IMR-90 (cell line): ENCODE measurements around the gene AUTS2. TPM values are rescaled to one million over a fixed set of nuclear protein-coding genes. Genes with fewer than 3 reads are reported as not detected.

Experiments used
- ATAC-seq: fragments of 200-7000 bp; cut with Tn5 transposase; 2 replicates; pipeline ENCODE4 v1.9.1; 2020; ENCODE audit warnings: low read depth, mild to moderate bottlenecking, moderate library complexity
- BruUV-seq: library from RNA; stranded (reverse); fragments of 400-500 nt; replicated peaks from 2 replicates; lab custom pipeline; 2021; lab: Mats Ljungman, UMichigan
- CTCF ChIA-PET: fragments of 300-600 bp; formaldehyde crosslinking; extraction: SDS; loops from one replicate; lab custom pipeline; 2021; ENCODE audit warnings: antibody characterized with exemption; lab: Yijun Ruan, JAX
- POLR2A ChIA-PET: fragments of 300-600 bp; sonication (Branson Sonifier 250); formaldehyde crosslinking; loops from one replicate; lab custom pipeline; 2022; ENCODE audit warnings: antibody characterized with exemption; ENCODE audit not compliant: unreplicated experiment; lab: Charles Lee
- DNase-seq: peaks from one replicate; pipeline ENCODE4 v3.0.0; 2013
- H2AFZ ChIP-seq: replicated peaks from 2 replicates; pipeline ENCODE3; 2013; ENCODE audit warnings: low read length, mild to moderate bottlenecking; ENCODE audit not compliant: poor library complexity
- H2AK5ac ChIP-seq: 2 replicates; pipeline ENCODE4 v1.6.1; 2013; ENCODE audit warnings: low read depth, low read length, inconsistent platforms
- H2AK9ac ChIP-seq: replicated peaks from 2 replicates; pipeline ENCODE3; 2013; ENCODE audit warnings: mild to moderate bottlenecking, low read depth, low read length, moderate library complexity; ENCODE audit not compliant: poor library complexity
- H2BK120ac ChIP-seq: 2 replicates; pipeline ENCODE4 v1.6.1; 2013; ENCODE audit warnings: low read depth, low read length, inconsistent platforms
- H2BK15ac ChIP-seq: 3 replicates; pipeline ENCODE4 v1.6.1; 2013; ENCODE audit warnings: low read depth, low read length, inconsistent platforms
- H2BK20ac ChIP-seq: 2 replicates; pipeline ENCODE4 v1.6.1; 2013; ENCODE audit warnings: low read depth, mild to moderate bottlenecking, inconsistent platforms, low read length, moderate library complexity
- H2BK5ac ChIP-seq: 2 replicates; pipeline ENCODE4 v1.6.1; 2013; ENCODE audit warnings: mild to moderate bottlenecking, low read depth, low read length, inconsistent platforms; ENCODE audit not compliant: poor library complexity, severe bottlenecking
- H3K14ac ChIP-seq: replicated peaks from 2 replicates; pipeline ENCODE4 v1.6.1; 2013; ENCODE audit warnings: low read depth, low read length, inconsistent platforms
- H3K18ac ChIP-seq: 2 replicates; pipeline ENCODE4 v1.6.1; 2013; ENCODE audit warnings: low read depth, low read length, control low read depth
- H3K23ac ChIP-seq: 2 replicates; pipeline ENCODE4 v1.6.1; 2013; ENCODE audit warnings: low read depth, low read length, inconsistent platforms
- H3K27ac ChIP-seq: 2 replicates; pipeline ENCODE4 v1.5.1; 2013; ENCODE audit warnings: mild to moderate bottlenecking, control low read depth, low read length; ENCODE audit not compliant: insufficient read depth
- H3K27me3 ChIP-seq: 2 replicates; pipeline ENCODE4 v1.6.1; 2013; ENCODE audit warnings: low read length; ENCODE audit not compliant: control insufficient read depth, insufficient read depth
- H3K36me3 ChIP-seq: 2 replicates; pipeline ENCODE4 v1.6.1; 2013; ENCODE audit warnings: low read length, mixed read lengths; ENCODE audit not compliant: control insufficient read depth, insufficient read depth
- H3K4ac ChIP-seq: 2 replicates; pipeline ENCODE4 v1.6.1; 2013; ENCODE audit warnings: low read depth, low read length, inconsistent platforms
- H3K4me1 ChIP-seq: 2 replicates; pipeline ENCODE4 v1.6.1; 2013; ENCODE audit warnings: low read length, mixed read lengths; ENCODE audit not compliant: control insufficient read depth, insufficient read depth
- H3K4me2 ChIP-seq: 2 replicates; pipeline ENCODE4 v1.6.1; 2013; ENCODE audit warnings: low read depth, mild to moderate bottlenecking, control low read depth, low read length, moderate library complexity
- H3K4me3 ChIP-seq: 2 replicates; pipeline ENCODE4 v1.5.1; 2013; ENCODE audit warnings: low read depth, mild to moderate bottlenecking, control low read depth, low read length, moderate library complexity; ENCODE audit not compliant: insufficient read depth
- H3K56ac ChIP-seq: 2 replicates; pipeline ENCODE4 v1.6.1; 2013; ENCODE audit warnings: low read length, inconsistent platforms; ENCODE audit not compliant: insufficient read depth; ENCODE audit errors: extremely low read depth
- H3K79me1 ChIP-seq, 2 experiments: 2 replicates each; pipeline ENCODE4 v1.6.1; 2013; ENCODE audit warnings: low read length in 2 of 2, inconsistent platforms in 1 of 2, low read depth in 1 of 2
- H3K9ac ChIP-seq: 2 replicates; pipeline ENCODE4 v1.6.1; 2013; ENCODE audit warnings: low read depth, low read length, control low read depth
- H3K9me1 ChIP-seq: 2 replicates; pipeline ENCODE4 v1.6.1; 2013; ENCODE audit warnings: low read length, inconsistent platforms; ENCODE audit not compliant: insufficient read depth
- H3K9me3 ChIP-seq: 2 replicates; pipeline ENCODE4 v1.6.1; 2013; ENCODE audit warnings: low read length; ENCODE audit not compliant: control insufficient read depth, insufficient read depth
- H4K20me1 ChIP-seq: 2 replicates; pipeline ENCODE4 v1.6.1; 2013; ENCODE audit warnings: low read length, inconsistent platforms; ENCODE audit not compliant: insufficient read depth
- H4K5ac ChIP-seq: 2 replicates; pipeline ENCODE4 v1.6.1; 2013; ENCODE audit warnings: mild to moderate bottlenecking, low read depth, low read length, control low read depth
- H4K8ac ChIP-seq, 2 experiments: 2 replicates each; pipeline ENCODE4 v1.6.1; 2013; ENCODE audit warnings: low read depth in 2 of 2, low read length in 2 of 2, control low read depth in 1 of 2, inconsistent platforms in 1 of 2
- H4K91ac ChIP-seq: 2 replicates; pipeline ENCODE4 v1.6.1; 2013; ENCODE audit warnings: low read depth, low read length, inconsistent platforms; ENCODE audit not compliant: insufficient read depth
- CEBPB ChIP-seq: IDR thresholded peaks from 2 replicates; pipeline ENCODE4 v1.6.1; 2012; ENCODE audit warnings: low read depth, low read length, improper control_type of control experiment
- FOS ChIP-seq: fragments of 150-350 bp; IDR thresholded peaks from 2 replicates; pipeline ENCODE4 v1.6.1; 2016; ENCODE audit warnings: low read depth, low read length
- NFE2L2 ChIP-seq: fragments of 150-350 bp; IDR thresholded peaks from 2 replicates; pipeline ENCODE4 v1.6.1; 2016; ENCODE audit warnings: low read depth, mild to moderate bottlenecking, low read length
- POLR2A ChIP-seq: IDR thresholded peaks from 2 replicates; pipeline ENCODE4 v1.6.1; 2012; ENCODE audit warnings: mild to moderate bottlenecking, low read depth, low read length
- RAD21 ChIP-seq: IDR thresholded peaks from 2 replicates; pipeline ENCODE4 v1.6.1; 2012; ENCODE audit warnings: low read length, improper control_type of control experiment
- RFX5 ChIP-seq: IDR thresholded peaks from 2 replicates; pipeline ENCODE4 v1.8.0; 2012; ENCODE audit warnings: low read depth, mild to moderate bottlenecking, low read length, moderate library complexity
- SMC3 ChIP-seq: fragments of 150-350 bp; IDR thresholded peaks from 2 replicates; pipeline ENCODE4 v1.6.1; 2016; ENCODE audit warnings: low read depth, mild to moderate bottlenecking, antibody characterized with exemption, low read length, moderate library complexity
- WGBS, 2 experiments: methylation state at CpG; one replicate each; pipeline versions ENCODE4 v1.1.5 to v1.1.7; 2013; ENCODE audit warnings: missing lambda C conversion rate in 2 of 2; ENCODE audit not compliant: insufficient read length in 1 of 2; ENCODE audit errors: extremely low coverage in 2 of 2; 5-methylcytosine and 5-hydroxymethylcytosine counted together
- dilution Hi-C: fragments of 300-500 bp; cut with HindIII; formaldehyde crosslinking; loops from one replicate; pipeline ENCODE4 v1.14.3; 2018; ENCODE audit warnings: low sequenced_read_pairs; ENCODE audit not compliant: unreplicated experiment
- in situ Hi-C: fragments of 300-500 bp; cut with MboI; formaldehyde crosslinking; loops from 3 replicates; pipeline ENCODE4 v1.14.3; 2019; ENCODE audit warnings: low sequenced_read_pairs, inconsistent platforms, mixed read lengths
- intact Hi-C: fragments of 100-400 bp; cut with micrococcal nuclease; formaldehyde crosslinking; loops from 2 replicates; pipeline ENCODE4 v1.10.0; 2022
- polyA plus RNA-seq, 3 experiments: library from polyadenylated mRNA; depleted of rRNA; stranded (reverse); fragments of >200 nt; gene quantifications; 2 replicates each; pipeline ENCODE4 v1.2.3, GENCODE V29; 2012; ENCODE audit warnings: low replicate concordance in 1 of 3
- total RNA-seq: library from RNA; depleted of rRNA; stranded (reverse); fragments of >200 nt; gene quantifications from 2 replicates; pipeline ENCODE4 v1.2.3, GENCODE V29; 2012
- TF ChIP-seq, protein P1 (sequence below): fragments of 150-350 bp; IDR thresholded peaks from 2 replicates; pipeline ENCODE4 v1.6.1; 2016; ENCODE audit warnings: low read depth, mild to moderate bottlenecking, low read length, moderate library complexity, borderline replicate concordance

The AUTS2 gene
- total and polyA plus RNA-seq, 2 of the 4 experiments (the other 2 are of a cell fraction): 0.90 to 3.0 TPM

DNA sequence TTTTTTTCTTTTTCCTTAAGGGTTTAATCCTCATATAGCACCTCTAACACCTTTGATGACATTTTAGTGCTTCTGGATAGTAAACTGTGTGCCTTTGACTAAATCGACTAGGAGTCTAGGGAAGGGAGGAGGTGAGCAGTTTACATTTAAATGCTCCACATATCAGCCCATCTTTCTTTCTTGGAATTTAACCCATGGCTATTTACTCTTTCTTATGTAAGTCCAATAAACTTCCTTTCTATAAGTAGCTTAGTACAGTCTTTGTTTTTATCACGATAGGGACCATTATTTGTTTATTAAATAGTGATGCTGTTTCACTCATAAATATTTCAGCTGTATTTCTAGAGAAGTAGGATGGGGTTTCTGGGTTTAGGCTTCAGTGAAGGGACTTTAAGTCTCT is 669.9 kb downstream of the AUTS2 start:
- H3K79me1 ChIP-seq: no peaks in the 10 kb centered on the region
- TF ChIP-seq CEBPB (no peak), FOS (no peak), POLR2A (no peak), RAD21 (no peak), NFE2L2 (no peak), SMC3 (no peak), RFX5 (no peak)
- TF ChIP-seq, protein P1, sequence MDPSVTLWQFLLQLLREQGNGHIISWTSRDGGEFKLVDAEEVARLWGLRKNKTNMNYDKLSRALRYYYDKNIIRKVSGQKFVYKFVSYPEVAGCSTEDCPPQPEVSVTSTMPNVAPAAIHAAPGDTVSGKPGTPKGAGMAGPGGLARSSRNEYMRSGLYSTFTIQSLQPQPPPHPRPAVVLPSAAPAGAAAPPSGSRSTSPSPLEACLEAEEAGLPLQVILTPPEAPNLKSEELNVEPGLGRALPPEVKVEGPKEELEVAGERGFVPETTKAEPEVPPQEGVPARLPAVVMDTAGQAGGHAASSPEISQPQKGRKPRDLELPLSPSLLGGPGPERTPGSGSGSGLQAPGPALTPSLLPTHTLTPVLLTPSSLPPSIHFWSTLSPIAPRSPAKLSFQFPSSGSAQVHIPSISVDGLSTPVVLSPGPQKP: no peak
- H3K36me3 ChIP-seq: no peaks in the 10 kb centered on the region
- no peak overlapping the region for H3K4ac ChIP-seq
- dilution Hi-C loops: no loop called here
- CTCF ChIA-PET: no interaction called here
- H4K91ac ChIP-seq: no peak overlapping the region
- no peak for DNase-seq
- no peak overlapping the region for H2BK15ac ChIP-seq
- H4K8ac ChIP-seq: no peak overlapping the region
- no peak overlapping the region for H3K23ac ChIP-seq
- no peak overlapping the region for H2AFZ ChIP-seq
- no peak overlapping the region for H3K56ac ChIP-seq
- no peak overlapping the region for H2BK120ac ChIP-seq
- H4K20me1 ChIP-seq: no peaks in the 10 kb centered on the region
- H3K4me3 ChIP-seq: no peak overlapping the region
- no peak overlapping the region for H2AK5ac ChIP-seq
- POLR2A ChIA-PET: no interaction called here
- in situ Hi-C loops: no loop called here
- no peaks in the 10 kb centered on the region for H3K27me3 ChIP-seq
- H3K9ac ChIP-seq: no peak overlapping the region
- no peak overlapping the region for H3K14ac ChIP-seq
- H3K4me1 ChIP-seq: no peaks in the 10 kb centered on the region
- no peak for ATAC-seq
- no peak overlapping the region for H2AK9ac ChIP-seq
- no peak overlapping the region for H3K27ac ChIP-seq
- no peak overlapping the region for H3K4me2 ChIP-seq
- no TSS peak for BruUV-seq
- intact Hi-C loops: no loop called here
- H2BK5ac ChIP-seq: no peak overlapping the region
- no peaks in the 10 kb centered on the region for H3K9me3 ChIP-seq
- no CpG with 5 or more reads among the region's 2 CpGs for WGBS, 2 experiments
- H4K5ac ChIP-seq: no peak overlapping the region
- no peak overlapping the region for H3K18ac ChIP-seq
- no peaks in the 10 kb centered on the region for H3K9me1 ChIP-seq
- H2BK20ac ChIP-seq: no peak overlapping the region
